ENCODE measurements around the gene ASB9.
"Not testable (repeated sequence)": the region's sequence is repeated elsewhere in the genome, so short reads cannot be mapped to it uniquely, and the experiment has no call there.

The ASB9 gene

DNA sequence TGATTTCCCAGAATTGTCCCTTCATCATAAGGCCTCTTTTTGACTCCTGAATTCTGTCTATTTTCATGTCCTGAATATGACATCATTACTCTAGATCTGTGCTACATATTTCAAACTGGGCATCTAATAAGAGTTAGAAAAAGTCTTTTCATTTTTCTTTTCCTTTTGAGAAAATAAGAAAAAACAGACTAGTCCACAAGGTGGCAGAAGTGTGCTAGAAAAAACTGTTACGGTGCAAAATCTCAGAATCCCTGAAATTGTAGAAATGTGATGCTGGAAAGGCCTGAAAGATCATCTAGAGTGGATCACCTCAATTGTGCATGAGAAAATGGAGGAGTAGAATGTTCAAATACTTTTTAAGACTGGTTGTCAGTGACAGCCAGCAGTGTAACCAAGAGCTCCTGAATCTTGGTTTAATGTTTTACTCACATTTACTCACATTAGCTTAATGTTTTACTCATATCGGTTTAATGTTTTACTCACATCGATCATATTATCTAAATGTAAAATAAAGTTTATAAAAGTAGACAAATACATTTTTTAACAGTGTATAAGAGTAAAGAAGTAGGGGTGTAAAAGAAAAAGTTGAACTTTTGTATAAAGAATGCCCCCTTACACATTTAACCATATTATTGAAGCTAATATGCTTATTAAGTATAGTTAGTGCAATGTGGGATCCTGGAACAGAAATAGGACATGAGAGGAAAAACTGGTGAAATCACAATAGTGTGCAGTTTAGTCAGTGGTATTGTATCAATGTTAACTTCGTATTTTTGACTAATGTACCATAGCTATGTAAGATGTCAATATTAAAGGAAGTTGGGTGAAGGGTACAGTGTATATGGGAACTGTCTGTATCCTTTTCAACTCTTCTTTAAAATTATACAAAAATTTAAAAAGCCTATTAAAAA is 30.3 kb upstream of the ASB9 start:
- Histone ChIP-seq H3K36me3 (ENCODE audit: insufficient read depth, low read length) (no peaks in the 10 kb centered on the region), H3K9ac (ENCODE audit: insufficient read length) (no peak overlapping the region), H3K27ac (no peak overlapping the region), H3K9me3 (ENCODE audit: low read depth, low read length) (no peaks in the 10 kb centered on the region), H3K4me3 (no peak overlapping the region)
- no peak for DNase-seq (ENCODE audit: low read depth, low spot score)
- TF ChIP-seq POLR2AphosphoS5 (IDR thresholded peaks at IDR 0.05; ENCODE audit: borderline replicate concordance, low read depth, low read length) (no peak), FOXP2 (optimal IDR thresholded peaks at IDR 0.05; ENCODE audit: control extremely low read depth, extremely low read length, insufficient read depth) (no peak), EZH2 (IDR thresholded peaks at IDR 0.05) (no peak)

DNA sequence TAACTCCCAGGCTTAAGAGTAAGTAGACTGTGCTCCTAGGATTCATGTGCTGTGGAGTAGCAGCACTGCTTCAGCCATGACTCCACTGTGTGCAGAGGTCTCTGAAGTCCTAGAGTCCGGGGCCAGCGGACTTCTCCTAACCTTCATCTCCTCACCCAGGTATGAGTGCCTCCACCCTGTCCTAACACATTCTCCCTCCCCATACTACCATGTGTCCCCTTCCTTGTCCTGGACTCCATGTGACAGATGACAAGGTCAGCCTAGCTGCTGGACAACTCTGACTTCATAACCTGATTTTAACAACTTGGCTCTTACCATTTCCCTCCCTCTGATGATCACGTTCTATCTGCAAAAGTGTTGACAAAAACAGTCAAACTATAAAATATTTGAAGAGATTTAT is 28.9 kb upstream of the ASB9 start:
- TF ChIP-seq FOXP2 (optimal IDR thresholded peaks at IDR 0.05; ENCODE audit: control extremely low read depth, extremely low read length, insufficient read depth) (no peak), EZH2 (IDR thresholded peaks at IDR 0.05) (no peak), POLR2AphosphoS5 (IDR thresholded peaks at IDR 0.05; ENCODE audit: borderline replicate concordance, low read depth, low read length) (no peak)
- H3K9me3 ChIP-seq (ENCODE audit: low read depth, low read length), result no peaks in the 10 kb centered on the region
- H3K4me3 ChIP-seq, result peak overlapping the region; percentile 66
- H3K9ac ChIP-seq (ENCODE audit: insufficient read length), result peak overlapping the region; percentile 59
- no peaks in the 10 kb centered on the region for H3K36me3 ChIP-seq (ENCODE audit: insufficient read depth, low read length)
- no peak for DNase-seq (ENCODE audit: low read depth, low spot score)
- H3K27ac ChIP-seq, result peak overlapping the region; percentile 97

DNA sequence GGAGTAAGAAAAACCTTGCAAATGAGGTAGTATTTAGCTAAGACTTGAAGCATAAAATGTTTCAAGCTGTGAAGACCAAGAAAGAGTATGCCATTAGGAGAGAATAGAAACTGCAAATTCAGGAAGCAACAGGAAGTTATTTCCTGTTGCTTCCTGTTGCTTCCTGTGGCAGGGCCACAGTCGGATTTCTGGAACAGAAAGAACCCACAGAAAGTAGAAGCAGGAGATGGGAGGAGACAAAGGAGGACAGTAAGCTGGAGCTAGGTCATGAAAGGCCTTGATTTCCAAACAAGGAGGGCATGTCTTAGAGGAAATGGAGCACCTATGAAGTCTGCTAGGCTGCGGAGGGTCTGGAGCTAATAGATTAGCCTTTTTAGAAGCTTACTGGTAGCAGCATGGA is 28.3 kb upstream of the ASB9 start:
- no peaks in the 10 kb centered on the region for H3K9me3 ChIP-seq (ENCODE audit: low read depth, low read length)
- TF ChIP-seq FOXP2 (optimal IDR thresholded peaks at IDR 0.05; ENCODE audit: control extremely low read depth, extremely low read length, insufficient read depth), result no peak
- peak; percentile 54 for TF ChIP-seq POLR2AphosphoS5 (IDR thresholded peaks at IDR 0.05; ENCODE audit: borderline replicate concordance, low read depth, low read length)
- no peaks in the 10 kb centered on the region for H3K36me3 ChIP-seq (ENCODE audit: insufficient read depth, low read length)
- peak overlapping the region; percentile 59 for H3K9ac ChIP-seq (ENCODE audit: insufficient read length)
- peak; percentile 24 for DNase-seq (ENCODE audit: low read depth, low spot score)
- H3K27ac ChIP-seq, result peak overlapping the region; percentile 97
- H3K4me3 ChIP-seq, result peak overlapping the region; percentile 66

DNA sequence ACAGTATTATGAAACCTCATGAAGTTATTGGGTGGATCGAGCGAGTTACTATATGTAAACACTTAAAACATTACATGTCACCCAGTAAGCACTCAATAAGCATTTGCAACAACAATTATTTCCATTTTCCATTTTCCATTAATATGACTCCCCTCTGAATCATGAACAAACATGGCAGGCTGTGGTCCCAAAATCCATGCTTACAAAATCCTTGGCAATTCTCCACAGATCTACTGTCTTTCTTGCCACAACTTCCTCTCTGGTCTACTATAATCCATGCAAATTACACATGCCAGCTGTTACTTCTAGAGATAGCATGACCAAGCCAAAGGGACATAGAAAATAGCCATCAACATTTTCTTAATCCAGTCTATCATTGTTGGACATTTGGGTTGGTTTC is 23.6 kb upstream of the ASB9 start:
- no peaks in the 10 kb centered on the region for H3K9me3 ChIP-seq (ENCODE audit: low read depth, low read length)
- H3K36me3 ChIP-seq (ENCODE audit: insufficient read depth, low read length), result no peaks in the 10 kb centered on the region
- no peak overlapping the region for H3K9ac ChIP-seq (ENCODE audit: insufficient read length)
- TF ChIP-seq EZH2 (IDR thresholded peaks at IDR 0.05), result no peak
- no peak for TF ChIP-seq FOXP2 (optimal IDR thresholded peaks at IDR 0.05; ENCODE audit: control extremely low read depth, extremely low read length, insufficient read depth)
- no peak for TF ChIP-seq POLR2AphosphoS5 (IDR thresholded peaks at IDR 0.05; ENCODE audit: borderline replicate concordance, low read depth, low read length)
- no peak overlapping the region for H3K4me3 ChIP-seq
- no peak overlapping the region for H3K27ac ChIP-seq
- no peak for DNase-seq (ENCODE audit: low read depth, low spot score)

DNA sequence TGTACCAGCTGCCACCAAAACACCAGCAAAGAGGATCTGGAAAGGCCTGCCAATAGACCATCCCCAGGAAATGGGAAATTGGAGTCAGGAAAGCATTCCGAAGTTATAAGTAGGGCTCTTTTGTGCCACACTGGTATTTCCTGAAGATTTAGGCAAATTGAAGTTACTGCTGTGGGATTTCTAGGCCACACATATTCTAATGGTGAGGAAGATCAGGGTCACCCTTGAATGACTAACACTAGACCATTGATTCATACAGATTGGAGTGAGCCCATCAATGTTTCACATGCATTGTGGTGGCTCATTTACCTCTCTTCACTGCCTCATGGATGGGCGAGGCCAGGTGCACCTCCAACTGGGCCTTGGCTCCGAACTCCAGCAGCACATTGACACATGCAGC is 23.0 kb upstream of the ASB9 start:
- no peak overlapping the region for H3K27ac ChIP-seq
- no peak overlapping the region for H3K4me3 ChIP-seq

DNA sequence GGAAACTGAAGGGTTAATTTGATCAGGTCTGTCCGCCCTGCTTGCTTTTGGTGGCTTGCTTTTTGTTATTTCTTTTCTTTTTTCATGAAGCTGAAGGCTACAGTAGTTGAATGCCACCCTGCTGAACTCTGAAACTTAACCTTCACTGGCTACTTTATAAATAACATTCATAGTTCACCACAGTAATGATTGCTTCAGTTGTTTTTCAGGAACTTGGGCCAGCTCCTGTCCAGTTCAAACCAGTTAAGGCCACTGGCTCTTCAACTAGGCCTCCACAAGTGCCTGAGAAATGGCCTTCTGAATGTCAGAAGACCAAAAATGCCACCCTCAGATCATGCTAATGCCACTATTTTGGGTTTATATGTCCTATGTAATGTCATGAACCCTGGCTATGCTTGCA is 7.7 kb upstream of the ASB9 start:
- no peak for DNase-seq (ENCODE audit: low read depth, low spot score)
- Histone ChIP-seq H3K36me3 (ENCODE audit: insufficient read depth, low read length) (no peaks in the 10 kb centered on the region), H3K9me3 (ENCODE audit: low read depth, low read length) (no peaks in the 10 kb centered on the region), H3K4me3 (no peak overlapping the region), H3K27ac (no peak overlapping the region), H3K9ac (ENCODE audit: insufficient read length) (no peak overlapping the region)
- TF ChIP-seq FOXP2 (optimal IDR thresholded peaks at IDR 0.05; ENCODE audit: control extremely low read depth, extremely low read length, insufficient read depth) (no peak), EZH2 (IDR thresholded peaks at IDR 0.05) (no peak)

More for the DNA sequence above, 23.0 kb upstream of the ASB9 start:
- H3K9ac ChIP-seq (ENCODE audit: insufficient read length), result no peak overlapping the region
- no peaks in the 10 kb centered on the region for H3K36me3 ChIP-seq (ENCODE audit: insufficient read depth, low read length)
- DNase-seq (ENCODE audit: low read depth, low spot score), result no peak
- TF ChIP-seq POLR2AphosphoS5 (IDR thresholded peaks at IDR 0.05; ENCODE audit: borderline replicate concordance, low read depth, low read length) (no peak), EZH2 (IDR thresholded peaks at IDR 0.05) (no peak), FOXP2 (optimal IDR thresholded peaks at IDR 0.05; ENCODE audit: control extremely low read depth, extremely low read length, insufficient read depth) (no peak)
- H3K9me3 ChIP-seq (ENCODE audit: low read depth, low read length), result no peaks in the 10 kb centered on the region

DNA sequence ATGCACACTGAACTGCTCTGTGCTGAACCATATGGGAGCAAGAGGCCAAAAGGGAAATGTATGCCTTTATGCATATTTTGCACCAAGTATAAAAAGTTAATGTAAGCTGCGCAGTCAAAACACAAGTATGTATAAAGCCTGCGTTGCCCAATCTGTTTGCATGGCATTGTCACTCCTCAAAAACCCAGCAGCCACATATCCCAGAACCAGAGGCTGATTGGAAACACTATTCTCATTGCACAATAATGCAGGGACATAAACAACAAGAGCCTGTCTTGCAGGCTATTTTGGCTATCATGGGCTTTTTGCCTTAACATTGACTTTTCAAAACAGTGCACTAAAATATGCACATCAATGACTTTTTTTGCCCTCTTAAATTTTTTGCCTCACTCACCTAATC is 5.1 kb upstream of the ASB9 start:
- Histone ChIP-seq H3K27ac (no peak overlapping the region), H3K36me3 (ENCODE audit: insufficient read depth, low read length) (no peaks in the 10 kb centered on the region), H3K4me3 (no peak overlapping the region), H3K9me3 (ENCODE audit: low read depth, low read length) (no peaks in the 10 kb centered on the region), H3K9ac (ENCODE audit: insufficient read length) (no peak overlapping the region)
- no peak for DNase-seq (ENCODE audit: low read depth, low spot score)
- no peak for TF ChIP-seq POLR2AphosphoS5 (IDR thresholded peaks at IDR 0.05; ENCODE audit: borderline replicate concordance, low read depth, low read length)

DNA sequence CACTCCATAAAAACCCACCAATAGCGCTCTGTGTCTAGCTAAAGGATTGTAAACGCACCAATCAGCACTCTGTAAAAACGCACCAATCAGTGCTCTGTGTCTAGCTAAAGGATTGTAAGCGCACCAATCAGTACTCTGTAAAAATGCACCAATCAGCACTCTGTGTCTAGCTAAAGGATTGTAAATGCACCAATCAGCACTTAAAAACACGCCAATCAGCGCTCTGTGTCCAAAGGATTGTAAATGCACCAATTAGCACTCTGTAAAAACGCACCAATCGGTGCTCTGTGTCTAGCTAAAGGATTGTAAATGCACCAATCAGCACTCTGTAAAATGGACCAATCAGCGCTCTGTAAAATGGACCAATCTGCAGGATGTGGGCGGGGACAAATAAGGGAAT is 3.4 kb upstream of the ASB9 start:
- H3K9me3 ChIP-seq (ENCODE audit: low read depth, low read length); DNase-seq (ENCODE audit: low read depth, low spot score); H3K9ac ChIP-seq (ENCODE audit: insufficient read length); H3K36me3 ChIP-seq (ENCODE audit: insufficient read depth, low read length); H3K27ac ChIP-seq; H3K4me3 ChIP-seq: not testable (repeated sequence)

DNA sequence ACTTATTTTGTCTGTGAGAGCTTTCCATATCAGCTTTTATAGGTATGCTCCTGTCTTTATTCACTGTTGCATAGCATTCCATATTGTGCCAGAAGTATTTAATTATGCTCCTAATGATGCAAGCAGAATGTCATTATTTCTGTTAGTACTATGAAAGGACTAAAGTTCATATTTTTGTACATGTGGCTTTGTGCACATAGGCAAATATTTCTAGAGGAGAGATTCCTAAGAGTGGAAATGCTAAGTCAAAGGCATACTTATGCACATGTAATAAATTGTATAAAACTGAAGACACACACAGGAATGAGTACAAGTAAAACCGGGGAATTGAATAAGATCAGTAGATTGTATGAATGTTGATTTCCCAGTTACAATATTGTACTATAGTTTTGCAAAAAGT is 1.9 kb upstream of the ASB9 start:
- no peaks in the 10 kb centered on the region for H3K9me3 ChIP-seq (ENCODE audit: low read depth, low read length)
- H3K4me3 ChIP-seq, result no peak overlapping the region
- H3K36me3 ChIP-seq (ENCODE audit: insufficient read depth, low read length), result no peaks in the 10 kb centered on the region
- no peak for TF ChIP-seq POLR2AphosphoS5 (IDR thresholded peaks at IDR 0.05; ENCODE audit: borderline replicate concordance, low read depth, low read length)
- no peak for TF ChIP-seq EZH2 (IDR thresholded peaks at IDR 0.05)
- no peak for TF ChIP-seq FOXP2 (optimal IDR thresholded peaks at IDR 0.05; ENCODE audit: control extremely low read depth, extremely low read length, insufficient read depth)
- H3K9ac ChIP-seq (ENCODE audit: insufficient read length), result no peak overlapping the region
- DNase-seq (ENCODE audit: low read depth, low spot score), result no peak
- no peak overlapping the region for H3K27ac ChIP-seq
